Adrenal gland (tissue), 5 donors: ENCODE measurements around the gene BSPRY.

ENCODE experiments used
- POLR2A ChIP-seq, 2 donors: fragments of 450-650 bp; IDR thresholded peaks; one replicate each; pipeline ENCODE4 v1.6.1; 2017; ENCODE audit warnings: antibody characterized with exemption in 2 of 2, mild to moderate bottlenecking in 2 of 2, moderate library complexity in 1 of 2
- TF ChIP-seq, protein P1 (sequence below), 6 experiments: fragments of 450-650 bp in 4 of 6; fragments of 200-600 bp in 2 of 6; sonication (generic) in 1 of 6; IDR thresholded peaks; 1 replicate in 5 of 6; 2 replicates in 1 of 6; pipeline versions ENCODE4 v1.5.1 to v1.8.0; 2016 to 2021; ENCODE audit warnings: antibody characterized with exemption in 6 of 6, mild to moderate bottlenecking in 2 of 6, moderate library complexity in 1 of 6
- donor health status: DM: no; HTN: no; CAD: no.

DNA sequence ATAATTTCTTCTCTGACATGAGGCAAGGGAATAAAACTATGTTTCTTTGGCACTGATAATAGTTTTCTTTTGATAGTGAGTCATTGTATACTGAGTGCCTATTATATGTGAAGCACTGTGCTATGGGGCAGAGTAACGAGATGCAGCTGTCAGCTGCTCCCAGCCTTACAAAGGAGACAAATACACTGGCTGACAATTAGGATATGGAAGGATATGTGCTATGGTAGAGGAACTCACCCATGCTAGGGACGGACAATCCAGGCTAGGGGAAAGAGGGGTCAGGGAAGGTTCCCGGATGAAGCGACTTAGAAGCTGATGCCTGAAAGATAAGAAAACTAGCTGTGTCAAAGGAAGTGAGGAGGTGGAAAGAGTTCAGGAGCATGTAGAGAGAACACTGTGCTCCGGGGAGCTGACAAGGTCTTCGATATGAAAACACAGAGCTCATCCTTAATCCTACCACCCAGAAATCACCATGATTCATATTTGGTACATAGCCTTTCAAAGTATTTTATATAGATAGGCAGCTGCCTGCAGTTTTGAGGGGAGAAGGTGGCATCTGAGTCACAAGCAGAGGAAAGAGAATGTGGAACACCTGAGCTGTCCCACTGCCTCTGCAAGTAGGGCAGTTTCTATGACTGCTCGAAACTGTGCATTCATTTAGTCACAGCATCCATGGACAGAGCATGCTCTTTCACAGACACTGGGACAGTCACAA, 12.1 kb downstream of the BSPRY start:
- TF ChIP-seq, protein P1, sequence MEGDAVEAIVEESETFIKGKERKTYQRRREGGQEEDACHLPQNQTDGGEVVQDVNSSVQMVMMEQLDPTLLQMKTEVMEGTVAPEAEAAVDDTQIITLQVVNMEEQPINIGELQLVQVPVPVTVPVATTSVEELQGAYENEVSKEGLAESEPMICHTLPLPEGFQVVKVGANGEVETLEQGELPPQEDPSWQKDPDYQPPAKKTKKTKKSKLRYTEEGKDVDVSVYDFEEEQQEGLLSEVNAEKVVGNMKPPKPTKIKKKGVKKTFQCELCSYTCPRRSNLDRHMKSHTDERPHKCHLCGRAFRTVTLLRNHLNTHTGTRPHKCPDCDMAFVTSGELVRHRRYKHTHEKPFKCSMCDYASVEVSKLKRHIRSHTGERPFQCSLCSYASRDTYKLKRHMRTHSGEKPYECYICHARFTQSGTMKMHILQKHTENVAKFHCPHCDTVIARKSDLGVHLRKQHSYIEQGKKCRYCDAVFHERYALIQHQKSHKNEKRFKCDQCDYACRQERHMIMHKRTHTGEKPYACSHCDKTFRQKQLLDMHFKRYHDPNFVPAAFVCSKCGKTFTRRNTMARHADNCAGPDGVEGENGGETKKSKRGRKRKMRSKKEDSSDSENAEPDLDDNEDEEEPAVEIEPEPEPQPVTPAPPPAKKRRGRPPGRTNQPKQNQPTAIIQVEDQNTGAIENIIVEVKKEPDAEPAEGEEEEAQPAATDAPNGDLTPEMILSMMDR (IDR thresholded peaks at IDR 0.05): no peak
- no peak for TF ChIP-seq POLR2A (IDR thresholded peaks at IDR 0.05)
